GM18508 (cell line): Measurements from ENCODE around the gene GLCCI1.
A peak's percentile ranks its signal among the peaks of the same experiment; 100 is the strongest.

Experiments
- ATAC-seq: cut with Tn5 transposase; IDR thresholded peaks from one replicate; pipeline ENCODE4 v1.9.1; 2021; ENCODE audit warnings: moderate number of reproducible peaks; ENCODE audit not compliant: insufficient read depth, unreplicated experiment

GLCCI1 gene

GRCh38 chr7:7959979-7960670, 8.5 kb upstream of the GLCCI1 start:
- ATAC-seq = peak; percentile 62

- no peak for ATAC-seq
Measured at GRCh38 chr7:7962851-7963250, 5.7 kb upstream of the GLCCI1 start.

DNA sequence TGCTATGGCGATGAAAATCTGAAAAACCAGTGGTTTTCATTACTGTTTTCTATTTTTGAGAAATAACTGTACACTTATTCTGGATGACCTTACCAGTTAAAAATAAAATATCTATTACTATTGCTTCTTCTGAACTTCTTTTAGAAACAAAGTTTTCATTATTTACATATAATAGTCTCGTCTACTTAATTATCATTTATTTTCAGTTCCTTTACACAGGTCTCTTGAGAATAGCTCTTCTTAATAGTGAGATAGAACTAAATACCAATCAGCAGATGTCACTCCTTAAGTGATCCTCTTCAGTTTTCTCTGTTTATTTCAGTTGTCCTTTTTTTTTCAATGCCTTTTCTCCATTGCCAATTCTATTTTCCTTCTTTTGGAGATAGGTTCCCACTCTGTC, 4.3 kb upstream of the GLCCI1 start:
- ATAC-seq = no peak

GRCh38 chr7:7964691-7965090, 3.9 kb upstream of the GLCCI1 start:
- no peak for ATAC-seq

DNA sequence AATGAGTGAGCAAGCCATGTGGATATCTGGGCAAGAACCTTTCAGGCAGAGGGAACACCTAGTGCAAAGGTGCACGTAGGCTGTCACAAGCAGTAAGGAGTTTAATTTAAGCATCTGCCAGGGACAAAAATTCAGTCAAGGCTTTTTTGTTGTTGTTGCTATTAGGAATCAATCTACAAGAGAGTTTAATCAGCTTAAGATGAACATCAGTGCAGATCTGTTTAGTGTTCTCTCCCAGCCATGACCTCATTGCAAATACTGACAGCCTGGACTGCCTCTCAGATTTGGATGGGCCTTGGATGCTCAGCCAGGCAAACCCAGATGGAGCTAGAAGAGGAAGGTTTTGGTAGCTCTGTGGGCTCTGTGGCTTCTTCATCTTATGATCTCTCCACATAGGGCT, 3.3 kb upstream of the GLCCI1 start:
- ATAC-seq = no peak

DNA sequence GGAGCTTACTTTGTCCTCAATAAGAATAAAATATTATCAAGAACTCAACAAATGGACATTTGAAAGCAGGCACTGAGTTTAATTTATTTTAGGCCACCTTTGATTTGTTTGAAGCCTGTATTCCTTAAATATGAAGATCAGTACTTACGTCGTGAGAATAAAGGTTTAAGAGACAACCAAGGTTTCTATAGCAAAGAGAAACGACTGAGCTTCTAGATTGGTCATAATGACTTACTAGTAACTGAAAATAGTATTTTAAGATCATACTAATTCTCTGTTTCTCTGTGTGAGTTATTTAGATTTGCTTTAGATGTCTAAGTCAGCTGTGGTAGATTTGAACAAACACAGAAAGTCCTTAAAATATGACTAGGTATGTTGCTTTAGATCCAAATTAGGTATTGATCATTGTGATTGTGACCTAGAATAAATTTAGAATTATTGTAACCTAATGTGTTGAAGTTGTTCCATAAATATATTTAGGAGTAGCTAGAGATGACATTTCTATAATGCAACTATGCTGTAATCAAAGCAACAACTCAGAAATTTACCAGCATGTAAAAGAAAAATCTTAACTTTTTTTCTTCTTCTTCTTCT, 2.4 kb upstream of the GLCCI1 start:
- no peak for ATAC-seq

- ATAC-seq = no peak
Measured at GRCh38 chr7:7967886-7968543, 581 bp upstream of the GLCCI1 start.

DNA sequence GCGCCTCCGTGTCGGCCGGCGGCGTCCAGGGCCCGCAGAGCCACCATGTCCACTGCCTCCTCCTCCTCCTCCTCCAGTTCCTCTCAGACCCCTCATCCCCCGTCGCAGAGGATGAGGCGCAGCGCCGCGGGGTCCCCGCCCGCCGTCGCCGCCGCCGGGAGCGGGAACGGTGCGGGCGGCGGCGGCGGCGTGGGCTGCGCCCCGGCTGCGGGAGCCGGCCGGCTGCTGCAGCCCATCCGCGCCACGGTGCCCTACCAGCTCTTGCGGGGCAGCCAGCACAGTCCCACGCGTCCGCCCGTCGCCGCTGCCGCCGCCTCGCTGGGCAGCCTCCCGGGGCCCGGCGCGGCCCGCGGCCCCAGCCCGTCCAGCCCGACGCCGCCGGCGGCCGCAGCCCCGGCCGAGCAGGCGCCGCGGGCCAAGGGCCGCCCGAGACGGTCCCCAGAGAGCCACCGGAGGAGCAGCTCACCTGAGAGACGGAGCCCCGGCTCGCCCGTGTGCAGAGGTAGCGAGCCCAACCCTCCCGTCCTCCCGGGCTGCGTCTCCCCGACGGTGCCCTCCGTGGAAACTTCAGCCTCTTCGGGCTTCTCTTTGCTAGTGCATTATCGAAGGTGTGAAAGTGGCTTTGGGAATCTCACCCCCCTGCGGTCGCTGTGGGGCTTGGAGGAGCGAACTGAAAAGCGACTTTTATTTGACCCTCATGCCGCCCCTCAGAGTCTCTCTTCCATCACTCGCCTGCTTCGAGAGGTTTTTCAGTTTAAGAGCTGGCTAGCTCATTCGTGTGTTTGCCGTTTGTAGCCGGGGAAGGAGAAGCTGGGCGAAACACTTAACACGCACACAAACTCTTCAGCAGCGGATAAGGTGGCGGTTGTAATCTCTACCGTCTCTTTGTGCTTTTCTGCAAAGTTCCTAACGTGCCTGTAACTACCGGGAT, 975 bp downstream of the GLCCI1 start:
- ATAC-seq = no peak

- no peak for ATAC-seq
Measured at GRCh38 chr7:7970237-7970530, 1.6 kb downstream of the GLCCI1 start.

DNA sequence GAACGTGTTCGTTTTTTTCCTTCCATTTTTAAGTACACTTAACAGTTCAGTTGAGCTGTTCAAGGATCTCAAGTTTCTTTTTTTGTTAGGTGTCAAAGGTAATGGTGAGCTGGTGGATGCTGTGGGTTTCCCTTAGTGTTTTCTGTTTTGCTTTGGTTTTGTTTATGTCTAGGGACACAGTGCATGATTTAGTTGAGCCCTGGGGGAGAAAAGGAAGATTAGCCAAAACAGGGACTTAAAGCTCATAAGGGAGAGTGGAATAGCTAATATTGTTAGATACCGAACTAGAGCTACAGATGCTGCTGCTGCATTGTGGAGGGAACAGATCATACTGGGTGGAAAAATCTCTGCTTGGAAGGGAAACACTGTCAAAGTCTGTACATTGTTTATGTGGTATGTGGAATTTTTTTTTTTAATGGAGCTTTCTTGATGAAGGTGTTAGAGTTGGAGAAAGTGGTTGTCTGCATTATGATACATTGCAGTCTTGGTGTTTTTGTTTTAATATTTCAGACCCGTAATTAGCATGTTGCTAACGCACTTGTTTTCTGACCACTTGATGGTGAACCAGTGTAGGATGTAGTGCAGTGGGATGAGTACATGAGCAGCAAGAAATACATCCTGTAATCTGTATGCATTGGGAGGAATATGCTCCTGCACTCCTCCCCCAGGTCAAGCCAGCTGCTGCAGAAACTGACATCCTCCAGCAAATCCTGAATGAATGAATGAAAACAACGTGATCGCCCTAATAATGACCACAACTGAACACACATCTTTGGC, 2.1 kb downstream of the GLCCI1 start:
- ATAC-seq = no peak

DNA sequence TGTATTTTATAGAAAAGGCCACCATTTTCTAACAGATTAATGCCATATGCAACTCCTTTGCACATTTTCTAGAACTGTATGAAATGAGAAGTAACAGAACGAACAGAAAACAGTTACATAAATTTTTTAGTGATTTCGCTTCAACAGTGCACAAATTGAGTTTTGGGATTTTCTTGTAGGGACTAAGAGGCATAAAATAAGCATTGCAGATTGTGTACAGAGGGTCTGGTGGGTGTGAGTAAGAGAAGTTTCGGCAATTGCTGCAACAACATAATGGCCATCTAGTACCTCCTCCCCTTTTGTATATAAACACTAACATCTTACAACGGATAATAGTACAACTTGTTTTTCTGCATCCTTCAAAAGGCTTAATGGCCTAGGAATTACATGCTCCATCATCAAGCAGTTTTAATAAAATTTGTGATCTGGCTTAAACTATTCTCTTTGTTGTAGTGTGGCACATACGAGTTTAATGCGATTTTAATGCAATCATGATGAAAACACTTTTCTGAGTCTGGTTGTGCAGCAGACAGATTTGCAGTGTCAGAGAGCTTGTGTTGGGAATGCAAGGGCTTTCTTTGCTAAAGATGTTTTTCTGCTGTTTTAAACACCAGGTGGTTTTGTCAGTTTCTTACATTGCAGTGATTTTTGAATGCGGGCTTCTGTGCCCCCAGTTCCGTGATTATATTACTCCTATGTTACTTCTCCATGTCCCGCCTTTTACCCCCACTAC, 2.9 kb downstream of the GLCCI1 start:
- ATAC-seq = no peak

DNA sequence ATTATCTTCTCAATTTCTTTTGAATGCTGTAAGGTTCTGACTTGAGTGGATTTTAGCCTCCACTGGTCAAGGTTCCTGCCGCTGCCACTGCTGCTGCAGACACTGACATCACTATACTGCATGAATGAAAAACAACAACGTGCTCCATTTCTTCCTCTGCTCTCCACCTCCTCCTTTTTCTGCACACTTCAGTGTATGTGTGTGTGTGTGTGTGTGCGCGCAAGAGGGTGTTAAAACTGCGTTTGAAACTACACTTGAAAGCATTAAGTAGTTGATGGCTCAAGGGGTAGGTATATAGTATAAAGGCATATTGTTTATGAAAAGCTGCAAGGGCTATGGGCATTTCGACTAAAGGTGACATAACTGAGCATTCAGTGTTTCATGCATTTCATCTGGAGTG, 3.5 kb downstream of the GLCCI1 start:
- no peak for ATAC-seq

DNA sequence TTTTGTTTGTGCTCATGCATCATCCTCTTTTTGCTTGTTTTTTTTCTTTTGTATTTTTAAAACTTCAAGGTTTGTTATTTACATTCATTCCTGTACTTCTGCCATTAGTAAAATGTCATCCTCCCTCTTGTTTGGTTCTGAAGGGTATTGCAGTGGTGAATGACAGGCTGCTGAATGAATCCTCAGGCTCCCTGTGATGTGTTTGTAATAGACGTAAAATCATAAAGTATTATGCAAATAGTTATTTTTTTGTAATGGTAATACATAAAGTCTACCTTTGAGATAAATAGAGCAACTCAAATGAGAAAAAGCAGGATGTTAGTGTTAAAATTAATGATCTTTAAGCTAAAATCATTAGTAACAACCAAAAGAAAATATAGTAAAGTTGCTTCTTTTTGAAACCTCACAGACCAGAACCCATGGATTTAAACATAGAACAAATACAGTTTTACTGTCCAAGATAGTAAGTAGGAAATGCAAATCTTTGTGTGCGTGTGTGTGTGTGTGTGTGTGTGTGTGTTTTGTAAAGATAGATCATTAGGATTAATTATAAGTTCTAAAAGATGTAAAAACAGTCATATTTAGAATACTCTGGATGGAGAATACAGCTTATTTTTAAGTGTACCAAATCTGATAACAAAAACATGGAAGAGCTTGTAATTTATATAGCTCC, 4.5 kb downstream of the GLCCI1 start:
- ATAC-seq = no peak

DNA sequence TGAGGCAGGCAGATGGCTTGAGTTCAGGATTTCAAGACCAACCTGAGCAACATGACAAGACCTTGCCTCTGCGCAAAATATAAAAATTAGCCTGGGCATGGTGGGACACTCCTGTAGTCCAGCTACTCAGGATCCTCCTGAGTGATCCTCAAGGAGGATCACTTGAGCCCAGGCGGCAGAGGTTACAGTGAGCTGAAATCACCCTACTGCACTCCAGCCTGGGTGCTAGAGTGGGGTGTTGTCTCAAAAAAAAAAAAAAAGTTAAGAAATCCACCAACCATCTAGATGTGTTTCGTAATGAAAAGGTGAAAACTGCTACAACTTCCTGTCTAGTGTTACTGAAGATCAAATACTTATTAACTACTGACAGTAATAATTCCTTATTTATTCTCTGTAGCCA, 8.1 kb downstream of the GLCCI1 start:
- ATAC-seq = no peak

- no peak for ATAC-seq
Measured at GRCh38 chr7:7977774-7978173, 9.2 kb downstream of the GLCCI1 start.

DNA sequence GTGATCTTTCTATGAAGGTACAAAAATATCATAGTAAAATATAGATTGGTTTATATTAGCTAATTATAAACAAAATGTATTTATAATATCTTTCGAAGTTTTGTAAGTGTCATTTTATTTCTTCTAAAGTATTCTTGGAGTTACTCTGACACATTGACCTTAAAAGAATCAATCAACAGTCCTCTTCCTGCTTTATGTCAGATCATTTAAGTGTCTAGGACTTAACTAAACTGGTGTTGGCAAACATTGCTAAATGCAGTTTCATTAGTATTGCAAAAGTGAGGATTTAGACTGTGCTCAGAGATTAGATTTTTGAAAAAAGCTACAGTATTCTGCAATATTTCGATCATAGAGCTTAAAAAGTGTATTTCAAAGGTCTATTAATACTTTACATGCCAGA, 10.3 kb downstream of the GLCCI1 start:
- no peak for ATAC-seq

DNA sequence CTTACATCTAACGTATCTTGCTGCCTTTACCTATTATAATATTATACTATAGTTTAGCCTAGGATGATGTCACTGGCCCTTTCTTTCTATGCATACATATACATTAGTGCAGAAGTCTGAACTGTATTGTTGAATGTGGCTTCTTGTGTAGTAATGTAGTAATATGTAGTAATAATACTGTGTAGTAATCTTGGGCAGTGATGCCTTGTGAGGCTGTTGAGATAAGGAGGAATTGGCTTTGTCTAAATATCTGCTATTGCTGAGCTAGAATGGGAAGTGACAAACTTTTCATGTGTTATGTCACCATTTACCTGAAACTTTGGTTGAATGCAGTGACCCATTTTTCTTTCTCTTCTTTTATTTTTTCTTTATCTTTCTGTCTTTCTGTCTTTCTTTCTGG, 11.0 kb downstream of the GLCCI1 start:
- ATAC-seq = no peak

GRCh38 chr7:7980134-7980533, 11.5 kb downstream of the GLCCI1 start:
- no peak for ATAC-seq

DNA sequence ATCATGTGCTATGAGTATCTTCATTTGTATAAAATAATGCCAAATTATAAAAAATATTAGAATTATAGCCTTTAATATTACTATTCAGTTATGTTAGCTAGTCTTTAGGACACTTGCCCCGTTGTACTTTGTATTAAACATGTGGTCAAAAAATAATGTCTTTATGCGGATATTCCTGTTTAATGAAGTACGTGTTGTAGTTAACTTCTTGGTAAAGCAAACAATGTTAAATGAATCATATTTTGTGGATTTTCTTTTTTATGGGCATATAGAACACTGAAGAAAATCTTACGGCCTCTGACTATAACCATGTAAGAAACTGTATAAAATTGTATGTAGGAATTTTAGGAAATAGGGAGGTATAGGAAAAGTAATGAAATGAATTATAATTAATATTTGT, 14.3 kb downstream of the GLCCI1 start:
- ATAC-seq = no peak
